Endothelial cell (in vitro differentiated cells): ENCODE measurements around the gene TLDC2. TPM values are rescaled to one million over a fixed set of nuclear protein-coding genes. Genes with fewer than 3 reads are reported as not detected.
A peak's percentile ranks its signal among the peaks of the same experiment; 100 is the strongest.

Source experiments
- DNase-seq: peaks from one replicate; pipeline ENCODE4 v3.0.0; 2021; ENCODE audit warnings: low spot score
- H3K27ac Mint-ChIP-seq: one replicate; pipeline ENCODE4 v1.8.0; 2021; ENCODE audit warnings: mixed read lengths, inconsistent platforms; ENCODE audit not compliant: unreplicated experiment
- H3K27me3 Mint-ChIP-seq: one replicate; pipeline ENCODE4 v1.8.0; 2021; ENCODE audit warnings: mild to moderate bottlenecking, moderate library complexity, mixed read lengths, inconsistent platforms; ENCODE audit not compliant: unreplicated experiment
- H3K36me3 Mint-ChIP-seq: one replicate; pipeline ENCODE4 v1.8.0; 2021; ENCODE audit warnings: mild to moderate bottlenecking, low read depth, mixed read lengths, inconsistent platforms; ENCODE audit not compliant: unreplicated experiment
- H3K4me1 Mint-ChIP-seq: one replicate; pipeline ENCODE4 v1.8.0; 2021; ENCODE audit warnings: mild to moderate bottlenecking, mixed read lengths, inconsistent platforms; ENCODE audit not compliant: unreplicated experiment
- H3K4me3 Mint-ChIP-seq: one replicate; pipeline ENCODE4 v1.8.0; 2021; ENCODE audit warnings: mild to moderate bottlenecking, mixed read lengths, inconsistent platforms; ENCODE audit not compliant: unreplicated experiment
- H3K9me3 Mint-ChIP-seq: one replicate; pipeline ENCODE4 v1.8.0; 2021; ENCODE audit warnings: mixed read lengths, inconsistent platforms; ENCODE audit not compliant: unreplicated experiment
- total RNA-seq: library from RNA; stranded (reverse); fragmentation: NEBNext Ultra II Directional; extraction: Animal tissue kit (Norgen Biotek cat#: 25700); gene quantifications from one replicate; pipeline ENCODE4 v1.2.1, GENCODE V29; 2021; ENCODE audit not compliant: unreplicated experiment
- TF ChIP-seq, protein P1 (sequence below): fragments of 200-600 bp; sonication (generic); IDR thresholded peaks from one replicate; pipeline ENCODE4 v1.5.0; 2021; ENCODE audit warnings: antibody characterized with exemption; ENCODE audit not compliant: unreplicated experiment

The TLDC2 gene
- total RNA-seq, 1 donor from 2014 or later = not detected

DNA sequence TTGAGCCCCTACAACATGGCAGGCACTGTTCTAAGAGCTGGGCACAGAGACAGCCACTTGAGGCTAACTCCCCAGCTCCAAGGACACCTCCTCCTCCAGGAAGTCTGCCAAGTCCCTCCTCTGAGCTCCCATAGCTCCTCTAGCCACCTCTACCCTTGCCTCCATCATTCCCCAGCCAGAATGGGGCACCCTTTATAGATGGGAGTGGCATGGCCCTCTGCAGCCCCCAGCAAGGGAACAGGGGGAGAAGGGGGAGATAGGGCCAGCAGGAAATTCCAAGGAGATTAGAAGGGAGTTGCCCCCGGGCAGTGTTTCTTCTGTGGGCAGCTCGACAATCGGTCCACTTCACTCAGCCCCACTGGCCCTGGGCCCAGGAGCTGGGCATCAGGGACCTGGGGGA lies 19.7 kb upstream of the TLDC2 start:
- H3K27me3 Mint-ChIP-seq = peaks cover 15% of the 10 kb centered on the region
- DNase-seq = no peak
- no peaks in the 10 kb centered on the region for H3K9me3 Mint-ChIP-seq
- peak overlapping the region; percentile 74 for H3K27ac Mint-ChIP-seq
- TF ChIP-seq, protein P1, sequence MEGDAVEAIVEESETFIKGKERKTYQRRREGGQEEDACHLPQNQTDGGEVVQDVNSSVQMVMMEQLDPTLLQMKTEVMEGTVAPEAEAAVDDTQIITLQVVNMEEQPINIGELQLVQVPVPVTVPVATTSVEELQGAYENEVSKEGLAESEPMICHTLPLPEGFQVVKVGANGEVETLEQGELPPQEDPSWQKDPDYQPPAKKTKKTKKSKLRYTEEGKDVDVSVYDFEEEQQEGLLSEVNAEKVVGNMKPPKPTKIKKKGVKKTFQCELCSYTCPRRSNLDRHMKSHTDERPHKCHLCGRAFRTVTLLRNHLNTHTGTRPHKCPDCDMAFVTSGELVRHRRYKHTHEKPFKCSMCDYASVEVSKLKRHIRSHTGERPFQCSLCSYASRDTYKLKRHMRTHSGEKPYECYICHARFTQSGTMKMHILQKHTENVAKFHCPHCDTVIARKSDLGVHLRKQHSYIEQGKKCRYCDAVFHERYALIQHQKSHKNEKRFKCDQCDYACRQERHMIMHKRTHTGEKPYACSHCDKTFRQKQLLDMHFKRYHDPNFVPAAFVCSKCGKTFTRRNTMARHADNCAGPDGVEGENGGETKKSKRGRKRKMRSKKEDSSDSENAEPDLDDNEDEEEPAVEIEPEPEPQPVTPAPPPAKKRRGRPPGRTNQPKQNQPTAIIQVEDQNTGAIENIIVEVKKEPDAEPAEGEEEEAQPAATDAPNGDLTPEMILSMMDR = no peak
- no peak overlapping the region for H3K4me3 Mint-ChIP-seq
- peaks cover 63% of the 10 kb centered on the region for H3K4me1 Mint-ChIP-seq
- peaks cover 8% of the 10 kb centered on the region for H3K36me3 Mint-ChIP-seq

DNA sequence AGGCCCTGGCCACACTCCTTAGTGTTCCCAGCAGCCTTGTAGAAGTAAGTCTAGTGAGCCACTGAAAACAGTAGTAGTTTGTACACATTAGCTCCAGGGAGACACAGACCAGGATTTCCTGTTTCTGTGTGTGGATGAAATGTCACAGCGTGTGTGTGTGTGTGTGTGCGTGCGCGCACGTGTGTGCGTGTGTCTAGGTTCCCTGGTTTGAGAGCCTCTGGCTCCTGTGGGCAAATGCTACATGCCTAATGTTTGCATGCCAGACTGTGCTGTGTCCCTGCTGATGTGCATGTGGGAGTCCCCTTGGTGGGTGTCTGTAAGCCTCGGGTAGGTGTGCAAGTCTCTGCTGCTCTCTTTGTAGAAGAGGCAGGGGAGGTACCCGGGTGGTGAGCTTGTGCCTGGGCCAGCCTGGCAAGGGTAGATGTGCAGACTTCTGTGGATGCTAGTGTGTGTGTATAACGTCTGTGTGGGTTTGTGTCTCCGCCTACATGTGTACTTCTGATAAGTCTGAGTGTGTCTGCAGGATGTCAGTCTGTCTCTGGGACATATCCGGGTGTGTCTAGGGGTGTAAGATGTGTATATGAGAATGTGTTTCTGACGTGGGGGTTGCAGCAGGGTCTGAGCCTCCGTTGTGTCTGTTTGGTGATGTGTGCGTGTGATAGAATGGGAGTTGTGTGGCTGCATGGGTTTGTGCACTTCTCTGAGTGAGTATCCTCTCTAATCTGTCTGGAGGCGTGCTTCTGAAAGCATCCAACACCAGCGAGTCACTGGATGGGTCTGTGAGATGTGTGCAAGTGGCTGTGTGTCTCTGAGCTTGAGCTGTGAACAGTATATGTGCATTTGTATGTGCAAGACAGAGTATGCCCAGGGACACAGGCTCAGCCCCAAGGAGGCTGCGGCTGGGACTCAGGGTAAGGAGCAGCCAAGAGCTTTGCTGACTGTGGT lies 19.0 kb upstream of the TLDC2 start:
- H3K9me3 Mint-ChIP-seq = no peaks in the 10 kb centered on the region
- peak overlapping the region; percentile 74 for H3K27ac Mint-ChIP-seq
- TF ChIP-seq, protein P1 = no peak
- peaks cover 11% of the 10 kb centered on the region for H3K36me3 Mint-ChIP-seq
- H3K4me3 Mint-ChIP-seq = peak overlapping the region; percentile 29
- peaks cover 70% of the 10 kb centered on the region for H3K4me1 Mint-ChIP-seq
- peaks cover 16% of the 10 kb centered on the region for H3K27me3 Mint-ChIP-seq
- peak; percentile 55 for DNase-seq

DNA sequence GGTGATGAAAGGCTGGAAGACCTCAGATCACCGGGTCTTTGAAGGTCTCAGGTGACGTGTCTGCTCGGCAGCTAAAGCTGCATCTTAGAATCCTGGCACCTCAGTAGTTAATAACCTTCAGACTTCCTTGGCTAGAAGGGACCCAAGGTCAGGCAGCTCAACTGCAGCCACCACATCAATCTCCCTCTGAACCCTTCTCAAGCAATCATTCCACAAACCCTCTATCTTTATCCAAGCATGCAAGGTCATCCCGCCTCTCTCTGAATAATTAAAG lies 16.7 kb upstream of the TLDC2 start:
- peaks cover 11% of the 10 kb centered on the region for H3K36me3 Mint-ChIP-seq
- H3K4me3 Mint-ChIP-seq = peak overlapping the region; percentile 34
- H3K9me3 Mint-ChIP-seq = no peaks in the 10 kb centered on the region
- TF ChIP-seq, protein P1 = no peak
- no peak for DNase-seq
- H3K4me1 Mint-ChIP-seq = peaks cover 60% of the 10 kb centered on the region
- H3K27me3 Mint-ChIP-seq = peaks cover 17% of the 10 kb centered on the region
- H3K27ac Mint-ChIP-seq = peak overlapping the region; percentile 76

DNA sequence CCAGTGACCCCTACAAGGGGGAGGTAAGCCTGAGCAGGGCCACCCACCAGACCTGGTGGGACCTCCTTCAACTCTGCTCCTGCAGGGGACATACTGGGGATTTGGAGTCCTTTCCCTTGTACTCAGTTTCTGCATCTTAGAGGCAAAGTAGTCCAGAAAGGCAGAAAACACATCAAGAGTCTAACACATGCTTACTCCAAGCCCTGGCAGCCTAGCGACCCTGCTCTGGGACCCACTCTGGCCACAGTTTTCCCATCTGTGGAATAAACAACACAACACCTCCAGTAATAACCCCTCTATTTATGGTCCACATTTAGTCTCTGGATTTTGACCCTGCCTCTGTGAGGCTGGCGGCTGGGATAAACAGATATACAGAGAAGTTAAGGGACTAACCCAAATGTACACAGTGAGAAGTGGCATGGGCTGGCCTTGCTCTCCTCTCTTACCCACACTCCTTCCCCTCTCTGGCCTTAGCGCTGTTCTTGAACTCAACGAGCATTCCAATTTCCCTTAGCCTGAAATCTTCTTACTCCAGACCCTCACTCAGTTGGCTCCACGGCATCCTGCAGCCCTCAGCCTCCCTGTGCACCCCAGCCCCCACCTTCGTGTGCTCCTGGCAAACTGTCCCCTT lies 16.1 kb upstream of the TLDC2 start:
- TF ChIP-seq, protein P1 = no peak
- H3K27ac Mint-ChIP-seq = no peak overlapping the region
- peaks cover 19% of the 10 kb centered on the region for H3K27me3 Mint-ChIP-seq
- peaks cover 11% of the 10 kb centered on the region for H3K36me3 Mint-ChIP-seq
- peak overlapping the region; percentile 34 for H3K4me3 Mint-ChIP-seq
- H3K4me1 Mint-ChIP-seq = peaks cover 58% of the 10 kb centered on the region
- H3K9me3 Mint-ChIP-seq = no peaks in the 10 kb centered on the region
- no peak for DNase-seq

DNA sequence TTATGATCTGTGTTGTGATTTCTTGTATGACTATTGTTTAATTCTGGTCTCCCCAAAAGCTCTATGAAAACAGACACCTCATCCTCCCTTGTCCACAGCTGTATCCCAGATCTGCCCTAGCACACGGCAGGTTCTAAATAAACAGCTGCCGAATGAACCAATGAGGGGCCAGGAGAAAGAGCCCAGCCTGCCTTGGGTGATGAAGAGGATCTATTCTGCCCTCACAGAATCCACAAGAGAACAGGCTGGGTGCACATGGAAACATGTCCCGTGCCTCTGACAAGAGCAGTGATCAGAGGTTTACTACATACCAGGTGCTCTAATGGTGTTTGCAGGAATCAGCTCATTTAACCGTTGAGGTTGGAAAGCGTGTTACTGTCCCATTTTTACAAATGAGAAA lies 15.6 kb upstream of the TLDC2 start:
- Mint-ChIP-seq H3K4me1 (peaks cover 56% of the 10 kb centered on the region), H3K4me3 (peak overlapping the region; percentile 33), H3K27me3 (peaks cover 19% of the 10 kb centered on the region), H3K36me3 (peaks cover 11% of the 10 kb centered on the region), H3K9me3 (no peaks in the 10 kb centered on the region), H3K27ac (no peak overlapping the region)
- TF ChIP-seq, protein P1 = no peak
- DNase-seq = no peak
